SKM-1 treated with dmso at 0.1 percent for 144 hours (cell line): ENCODE results near the gene CD163.
A peak's percentile ranks its signal among the peaks of the same experiment; 100 is the strongest.
"Not testable (repeated sequence)": the region's sequence is repeated elsewhere in the genome, so short reads cannot be mapped to it uniquely, and the experiment has no call there.

Experiments used
- DNase-seq: peaks from one replicate; lab custom pipeline; 2025; ENCODE audit not compliant: unreplicated experiment; lab: John Stamatoyannopoulos, UW

CD163 gene

DNA sequence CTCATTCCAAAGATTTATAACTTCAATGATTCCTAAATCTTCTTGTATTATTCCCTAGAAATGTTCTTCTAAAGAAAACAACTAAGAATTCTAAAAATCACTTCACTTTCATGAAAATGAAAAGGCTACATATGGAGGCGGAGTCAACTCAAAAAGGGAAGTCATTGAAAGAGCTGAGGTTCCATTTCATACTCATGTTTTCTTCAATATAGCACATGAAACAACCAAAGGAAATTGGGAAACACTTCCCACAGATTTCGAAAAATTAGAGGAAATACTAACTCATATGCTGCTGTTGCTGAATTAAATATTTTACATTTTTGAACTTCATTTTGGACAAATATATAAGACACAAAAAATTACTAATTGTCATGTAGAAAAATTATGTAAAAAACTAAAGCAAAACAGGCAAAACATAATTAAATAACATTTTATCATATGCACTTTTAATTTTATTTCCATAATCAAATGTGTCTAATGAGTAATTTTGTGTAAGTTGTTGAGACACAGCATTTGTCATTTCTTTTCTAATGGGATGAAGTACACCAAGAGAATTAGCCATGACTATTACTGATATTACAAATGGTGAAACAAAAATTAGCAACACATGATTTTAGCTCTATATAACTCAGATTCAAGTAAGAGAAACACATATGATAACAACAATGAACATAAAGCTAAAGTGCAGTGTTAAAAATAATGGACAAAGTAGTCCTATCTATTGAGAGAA lies at the start of gene CD163:
Gene CD163, minus strand, starts transcription at position 92 of the 730 bp plus-strand sequence. Its CDS starts 87 bp downstream, at position 5.
- DNase-seq: peak; percentile 65

DNA sequence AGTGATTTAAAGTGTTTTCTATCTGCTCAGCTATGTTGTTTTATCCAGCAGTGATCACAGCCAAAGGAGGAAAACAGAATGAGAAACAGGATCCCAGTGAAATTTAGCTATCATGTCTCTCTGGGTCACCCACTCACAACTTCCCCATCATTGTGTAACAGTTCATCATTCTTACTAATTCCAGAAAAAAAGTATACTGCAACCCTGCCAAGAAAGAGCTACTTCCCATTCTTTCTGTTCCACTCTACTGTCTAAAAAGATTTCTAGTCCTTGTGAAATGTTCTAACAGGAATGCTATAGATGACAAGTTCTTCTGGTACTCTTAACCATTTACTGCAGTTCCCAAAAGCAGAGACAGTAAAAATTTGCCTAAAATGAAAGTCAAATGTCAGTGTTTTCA lies 39.2 kb upstream of the CD163 start:
- peak; percentile 76 for DNase-seq

DNA sequence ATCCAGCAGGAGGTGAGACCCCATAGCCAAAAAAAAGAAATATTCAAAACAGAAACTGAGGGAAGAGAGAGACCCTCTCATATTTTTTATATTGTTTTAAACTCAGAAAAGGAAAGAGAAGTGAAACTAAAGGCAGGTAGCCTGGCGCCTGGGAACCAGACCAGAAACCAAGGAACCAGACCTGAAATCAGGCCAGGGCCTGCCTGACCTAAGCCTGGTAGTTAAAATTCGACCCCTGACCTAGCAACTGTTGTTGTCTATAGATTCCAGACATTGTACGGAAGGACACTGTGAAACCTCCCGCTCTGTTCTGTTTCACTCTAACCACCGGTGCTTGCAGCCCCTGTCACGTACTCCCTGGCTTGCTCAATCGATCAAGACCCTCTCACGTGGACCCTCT lies 38.5 kb upstream of the CD163 start:
- no peak for DNase-seq

DNA sequence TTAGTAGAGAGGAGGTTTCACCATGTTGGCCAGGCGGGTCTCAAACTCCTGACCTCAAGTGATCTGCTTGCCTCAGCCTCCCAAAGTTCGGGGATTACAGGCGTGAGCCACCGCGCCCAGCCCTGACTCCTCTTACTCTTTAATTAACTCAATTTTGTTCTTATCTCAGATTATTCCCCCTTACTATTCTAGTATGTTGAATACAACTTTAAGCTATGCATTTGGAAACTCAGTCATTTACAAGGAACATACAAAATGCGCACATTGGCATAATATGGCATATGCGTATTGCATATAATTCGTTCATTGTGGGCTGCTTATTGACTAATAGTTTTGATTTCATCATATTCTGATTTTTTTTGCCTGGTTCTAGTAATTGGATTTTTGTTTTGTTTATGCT lies 10.8 kb upstream of the CD163 start:
- DNase-seq: no peak

DNA sequence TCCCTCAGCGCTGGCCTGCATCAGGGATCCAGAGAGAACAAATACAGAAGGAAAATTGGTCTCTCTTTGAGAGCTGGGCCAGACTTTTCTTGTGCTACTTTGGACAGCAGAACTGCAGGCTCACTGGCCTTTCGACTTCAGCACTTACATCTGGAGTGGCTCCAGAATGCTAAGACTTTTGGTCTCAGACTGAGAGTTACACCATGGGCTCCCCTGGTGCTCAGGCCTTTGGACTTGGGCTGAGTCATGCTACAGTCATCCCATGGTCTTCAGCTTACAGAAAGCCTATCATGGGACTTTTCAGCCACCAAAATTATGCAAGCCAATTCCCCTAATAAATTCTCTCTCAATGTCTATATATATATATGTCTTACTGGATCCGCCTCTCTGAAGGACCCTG lies 9.0 kb upstream of the CD163 start:
- DNase-seq: no peak

DNA sequence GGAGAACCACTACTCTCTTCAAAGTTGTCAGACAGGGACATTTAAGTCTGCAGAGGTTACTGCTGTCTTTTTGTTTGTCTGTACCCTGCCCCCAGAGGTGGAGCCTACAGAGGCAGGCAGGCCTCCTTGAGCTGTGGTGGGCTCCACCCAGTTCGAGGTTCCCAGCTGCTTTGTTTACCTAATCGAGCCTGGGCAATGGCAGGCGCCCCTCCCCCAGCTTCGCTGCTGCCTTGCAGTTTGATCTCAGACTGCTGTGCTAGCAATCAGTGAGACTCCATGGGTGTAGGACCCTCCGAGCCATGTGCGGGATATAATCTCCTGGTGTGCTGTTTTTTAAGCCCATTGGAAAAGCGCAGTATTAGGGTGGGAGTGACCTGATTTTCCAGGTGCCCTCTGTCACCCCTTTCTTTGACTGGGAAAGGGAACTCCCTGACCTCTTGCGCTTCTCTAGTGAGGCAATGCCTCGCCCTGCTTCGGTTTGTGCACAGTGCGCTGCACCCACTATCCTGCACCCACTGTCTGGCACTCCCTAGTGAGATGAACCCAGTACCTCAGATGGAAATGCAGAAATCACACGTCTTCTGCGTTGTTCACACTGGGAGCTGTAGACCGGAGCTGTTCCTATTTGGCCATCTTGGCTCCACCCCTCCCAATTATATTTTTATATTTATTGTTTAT lies 6.4 kb upstream of the CD163 start:
- not testable (repeated sequence) for DNase-seq

DNA sequence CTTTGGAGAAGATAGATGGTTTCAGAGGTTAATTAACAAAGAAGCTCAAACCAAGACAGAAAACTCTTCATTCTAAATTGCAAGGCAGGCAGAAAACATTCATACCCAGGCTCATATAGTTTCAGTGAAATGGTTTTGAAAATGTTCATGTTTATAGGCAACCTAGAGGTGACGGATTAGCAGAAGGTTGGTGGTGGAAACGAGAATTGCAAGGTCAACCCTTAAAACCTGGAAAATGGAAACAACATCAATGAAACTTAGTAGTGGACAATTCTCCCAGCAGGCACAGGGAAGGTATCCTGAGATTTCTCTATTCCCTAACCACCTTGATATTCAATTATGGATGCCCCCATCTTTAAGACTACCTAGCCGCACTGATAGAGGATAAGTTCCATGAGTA lies 965 bp downstream of the CD163 start:
- DNase-seq: no peak

DNA sequence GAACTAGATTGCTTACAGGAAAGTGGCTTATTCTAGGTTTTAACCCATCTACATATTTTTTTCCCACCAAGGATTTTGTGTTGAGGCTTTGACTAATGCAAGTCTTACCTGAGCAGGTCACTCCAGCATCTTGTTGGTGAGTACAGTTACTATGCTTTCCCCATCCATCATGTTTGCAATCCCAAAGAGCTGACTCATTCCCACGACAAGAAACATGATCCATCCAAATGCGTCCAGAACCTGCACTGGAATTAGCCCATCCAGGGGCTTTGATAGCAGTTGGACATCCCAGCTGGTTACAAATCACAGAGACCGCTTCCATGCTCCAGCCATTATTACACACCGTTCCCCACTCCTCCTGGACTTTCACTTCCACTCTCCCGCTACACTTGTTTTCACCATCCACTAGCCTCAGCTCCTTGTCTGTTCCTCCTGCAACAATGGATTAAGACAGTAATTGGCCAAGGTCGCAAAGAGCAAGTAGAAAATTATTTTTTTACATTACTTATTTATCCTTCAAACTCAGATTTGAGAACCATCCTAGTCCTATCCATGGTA lies 2.5 kb downstream of the CD163 start:
- no peak for DNase-seq

DNA sequence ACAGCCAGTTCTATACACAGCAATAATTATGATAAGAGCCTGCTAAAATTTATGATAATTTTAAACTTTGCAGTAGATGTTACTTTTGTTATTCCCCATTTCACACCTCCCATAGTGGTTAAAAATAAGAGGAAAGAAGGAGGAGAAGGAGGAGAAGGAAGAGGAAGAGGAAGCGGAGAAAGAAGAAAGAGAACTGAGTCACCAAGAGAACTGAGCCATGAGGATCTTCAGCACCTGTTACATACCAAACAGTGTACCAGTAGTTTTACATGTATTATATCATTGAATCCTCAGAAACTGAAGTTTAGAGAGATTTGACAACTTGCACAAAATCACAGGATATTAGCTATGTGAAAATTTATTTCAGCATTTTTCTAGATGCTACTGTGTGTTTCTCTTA lies 3.9 kb downstream of the CD163 start:
- DNase-seq: no peak

DNA sequence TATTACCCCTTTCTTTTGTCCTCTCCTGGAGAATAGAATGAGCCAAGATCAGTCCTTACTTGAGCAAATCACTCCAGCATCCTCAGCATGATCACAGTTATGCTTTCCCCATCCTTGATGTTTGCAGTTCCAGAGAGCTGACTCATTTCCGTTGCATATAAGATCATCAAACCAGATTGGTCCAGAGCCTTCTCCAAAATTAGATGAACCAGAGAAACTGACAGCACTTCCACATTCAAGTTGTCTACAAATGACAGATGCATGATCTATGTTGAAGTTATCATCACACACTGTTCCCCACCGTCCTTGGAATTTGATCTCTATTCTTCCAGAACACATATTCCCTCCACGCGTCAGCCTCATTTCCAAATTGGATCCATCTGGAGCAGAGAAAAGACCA lies 4.8 kb downstream of the CD163 start:
- no peak for DNase-seq

DNA sequence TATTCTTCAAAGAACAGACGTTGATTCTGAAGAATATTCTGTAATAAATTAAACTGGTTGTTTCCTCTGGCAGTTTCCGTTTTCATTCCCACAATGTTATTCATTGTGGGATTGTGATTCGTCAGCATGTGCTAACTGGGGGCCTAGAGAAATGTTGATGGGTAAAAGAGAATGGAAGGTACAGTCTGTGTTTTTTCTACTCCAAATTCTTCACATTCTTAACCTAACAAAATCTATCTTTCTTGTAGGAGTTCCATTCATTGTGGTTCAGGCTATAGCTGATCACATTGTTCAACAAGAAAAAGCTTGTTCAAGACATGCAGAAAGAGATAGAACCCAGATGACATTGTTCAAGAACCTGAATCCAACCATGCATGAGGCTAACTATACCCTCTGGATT lies 5.9 kb downstream of the CD163 start:
- no peak for DNase-seq

DNA sequence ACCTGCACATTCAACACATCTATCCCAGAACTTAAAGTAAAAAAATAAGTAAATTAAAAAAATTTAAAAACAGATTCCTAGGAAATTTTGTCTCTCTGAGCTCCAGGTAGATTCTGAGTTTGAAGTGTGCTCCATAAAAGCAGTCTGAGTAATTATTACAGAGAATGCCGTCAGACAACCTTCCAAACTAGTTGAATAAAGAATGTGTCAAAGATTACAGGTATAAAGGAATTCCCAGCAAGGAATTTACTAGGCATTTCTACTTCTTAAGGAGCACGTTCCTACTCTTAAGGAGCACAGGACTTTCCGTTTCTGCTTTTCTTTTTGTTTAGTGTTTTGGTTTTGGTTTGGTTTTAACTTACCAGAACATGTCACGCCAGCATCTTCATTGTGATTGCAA lies 7.1 kb downstream of the CD163 start:
- DNase-seq: no peak

DNA sequence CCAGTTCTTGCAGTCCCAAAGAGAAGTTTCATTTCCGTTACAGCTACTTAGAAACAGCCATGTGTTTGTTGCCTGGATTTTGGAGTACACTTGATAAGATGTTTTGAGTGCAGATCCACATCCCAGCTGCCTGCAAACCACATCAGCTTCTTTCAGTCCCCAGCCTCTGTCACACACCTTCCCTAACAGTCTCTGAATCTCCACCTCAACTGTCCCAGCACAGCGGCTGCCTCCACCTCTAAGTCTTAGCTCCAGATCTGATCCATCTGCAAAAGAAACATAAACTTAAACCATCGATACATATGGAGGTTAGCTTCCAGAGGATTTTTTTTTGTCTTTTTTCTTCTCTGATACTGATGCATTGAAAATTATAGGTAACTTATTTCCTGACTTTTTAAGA lies 8.4 kb downstream of the CD163 start:
- no peak for DNase-seq

DNA sequence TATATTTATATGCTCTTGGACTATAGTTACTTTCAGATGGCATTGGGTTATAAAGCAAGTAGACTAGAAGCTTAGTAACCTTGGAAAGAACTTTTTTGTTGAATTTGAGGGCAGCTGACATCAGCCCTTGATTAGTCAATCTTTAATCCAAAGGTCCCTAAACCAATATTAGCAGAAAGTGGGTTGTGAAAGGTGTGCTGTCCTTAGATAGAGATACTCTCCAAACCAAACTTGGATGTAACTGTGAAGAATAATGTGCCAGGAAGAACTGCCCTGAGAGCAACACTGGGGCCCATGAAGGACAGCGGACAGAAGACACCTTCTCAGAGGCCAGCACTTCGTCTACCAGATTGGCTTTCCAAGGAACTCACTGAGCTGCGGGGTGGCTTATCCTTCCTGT lies 10.6 kb downstream of the CD163 start:
- no peak for DNase-seq

DNA sequence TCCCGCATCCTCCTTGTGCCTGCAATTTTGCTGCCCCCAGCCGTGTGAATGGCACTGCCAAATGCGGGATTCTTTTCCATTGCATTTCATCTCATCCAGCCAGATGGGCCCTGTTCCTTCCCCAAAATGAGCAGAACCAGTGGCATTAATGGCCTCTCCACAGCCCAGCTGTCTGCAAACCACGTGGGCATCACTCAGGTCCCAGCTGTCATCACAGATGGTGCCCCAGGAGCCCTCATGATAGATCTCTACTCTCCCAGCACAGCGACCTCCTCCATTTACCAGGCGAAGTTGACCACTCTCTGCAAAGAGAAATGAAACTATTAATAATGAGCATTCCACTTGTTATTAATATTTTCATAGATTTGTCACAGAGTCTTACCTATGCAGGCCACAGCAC lies 17.1 kb downstream of the CD163 start:
- DNase-seq: no peak

DNA sequence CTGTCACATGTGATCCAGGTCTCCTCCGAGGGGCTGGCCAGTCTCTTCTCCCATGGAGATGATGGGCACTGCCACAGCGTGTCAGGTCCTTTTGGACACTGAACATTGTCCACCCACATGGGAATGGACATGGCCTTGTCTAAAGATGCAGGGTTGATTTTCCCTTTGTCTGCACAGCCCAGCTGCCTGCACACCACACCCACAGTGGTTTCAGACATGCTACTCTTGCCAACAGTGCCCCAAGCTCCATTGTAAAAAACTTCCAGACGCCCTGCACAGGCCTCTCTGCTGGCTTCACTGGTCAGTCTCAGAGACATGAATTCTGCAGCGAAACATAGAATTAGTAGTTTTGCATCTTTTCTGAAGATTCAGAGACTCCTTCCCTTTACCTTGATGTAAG lies 18.5 kb downstream of the CD163 start:
- DNase-seq: no peak

DNA sequence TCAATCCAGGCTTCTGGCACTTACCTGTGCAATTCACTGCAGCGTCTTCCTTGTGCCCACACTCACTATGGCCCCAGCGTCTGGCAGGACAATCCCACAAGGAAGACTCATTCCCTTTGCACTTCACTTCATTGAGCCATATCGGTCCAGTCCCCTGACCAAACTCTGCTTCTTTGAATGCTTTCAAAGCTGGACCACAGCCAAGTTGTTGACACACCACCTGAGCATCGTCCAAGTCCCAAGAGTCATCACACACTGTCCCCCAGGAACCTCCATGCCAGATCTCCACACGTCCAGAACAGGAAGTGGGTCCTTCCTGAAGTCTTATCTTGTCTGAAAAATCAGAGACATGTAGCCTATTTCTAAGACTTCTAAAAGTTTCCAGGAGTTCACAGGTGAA lies 20.2 kb downstream of the CD163 start:
- no peak for DNase-seq

DNA sequence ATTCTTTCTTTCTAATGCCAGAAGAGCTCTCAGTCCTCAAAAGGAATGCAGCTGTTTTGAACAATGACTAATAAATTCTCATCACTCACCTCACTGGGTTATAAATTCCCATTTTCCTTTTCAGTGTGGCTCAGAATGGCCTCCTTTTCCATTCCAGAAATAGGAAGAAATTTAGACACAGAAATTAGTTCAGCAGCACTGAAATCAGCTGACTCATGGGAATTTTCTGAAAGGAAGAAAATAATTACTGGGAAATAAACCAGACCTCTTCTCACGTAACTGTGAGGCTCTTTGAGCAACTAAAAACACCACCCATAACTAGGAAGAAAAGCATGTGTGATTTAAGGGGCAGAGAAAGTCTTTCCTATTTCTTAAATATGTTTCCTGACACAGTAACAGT lies 23.8 kb downstream of the CD163 start:
- DNase-seq: no peak

DNA sequence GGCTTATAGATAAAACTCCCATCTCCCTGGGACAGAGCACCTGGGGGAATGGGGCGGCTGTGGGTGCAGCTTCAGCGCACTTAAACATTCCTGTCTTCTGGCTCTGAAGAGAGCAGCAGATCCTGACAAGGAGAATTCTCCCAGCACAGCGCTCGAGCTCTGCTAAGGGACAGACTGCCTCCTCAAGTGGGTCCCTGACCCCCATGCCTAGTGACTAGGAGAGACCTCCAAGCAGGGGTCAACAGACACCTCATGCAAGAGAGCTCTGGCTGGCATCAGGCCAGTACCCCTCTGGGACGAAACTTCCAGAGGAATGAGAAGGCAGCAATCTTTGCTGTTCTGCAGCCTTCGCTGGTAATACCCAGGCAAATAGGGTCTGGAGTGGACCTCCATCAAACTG lies 31.5 kb downstream of the CD163 start:
- DNase-seq: no peak

DNA sequence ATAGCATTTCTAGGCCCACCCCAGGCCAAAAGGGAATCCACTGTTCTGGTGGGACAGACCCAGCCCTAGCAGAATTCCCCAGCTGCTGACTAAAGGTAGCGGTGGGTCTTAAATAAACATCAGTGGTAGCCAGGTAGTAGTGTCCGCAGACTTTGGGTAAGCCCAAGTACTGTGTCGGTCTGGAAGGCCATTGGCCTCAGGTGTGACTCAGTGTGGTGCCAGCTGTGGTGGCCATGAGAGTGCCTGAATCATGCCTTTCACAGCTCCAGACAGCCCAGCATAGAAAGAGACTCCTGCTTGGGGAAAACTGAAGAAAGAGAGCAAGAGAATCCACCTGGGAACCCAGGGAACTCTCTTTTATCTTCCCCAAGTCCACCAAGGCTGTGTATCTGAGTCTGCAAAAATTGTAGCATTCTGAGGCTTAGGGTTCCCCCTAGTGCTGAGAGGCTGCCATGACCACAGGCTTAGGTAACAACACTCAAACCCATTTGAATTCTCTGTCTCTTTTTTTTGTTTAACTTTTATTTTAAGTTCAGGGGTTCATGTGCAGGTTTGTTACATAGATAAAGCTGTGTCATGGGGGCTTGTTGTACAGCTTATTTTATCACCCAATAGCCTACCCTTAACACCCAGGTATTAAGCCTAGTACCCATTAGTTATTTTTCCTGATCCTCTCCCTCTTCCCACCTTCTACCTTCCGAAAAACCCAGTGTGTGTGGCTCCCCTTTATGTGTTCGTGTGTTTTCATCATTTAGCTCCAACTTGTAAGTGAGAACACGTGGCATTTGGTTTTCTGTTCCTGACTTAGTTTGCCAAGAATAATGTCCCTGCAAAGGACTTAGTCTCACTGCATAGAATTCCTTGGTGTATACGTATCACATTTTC lies 43.0 kb downstream of the CD163 start:
- peak; percentile 41 for DNase-seq

DNA sequence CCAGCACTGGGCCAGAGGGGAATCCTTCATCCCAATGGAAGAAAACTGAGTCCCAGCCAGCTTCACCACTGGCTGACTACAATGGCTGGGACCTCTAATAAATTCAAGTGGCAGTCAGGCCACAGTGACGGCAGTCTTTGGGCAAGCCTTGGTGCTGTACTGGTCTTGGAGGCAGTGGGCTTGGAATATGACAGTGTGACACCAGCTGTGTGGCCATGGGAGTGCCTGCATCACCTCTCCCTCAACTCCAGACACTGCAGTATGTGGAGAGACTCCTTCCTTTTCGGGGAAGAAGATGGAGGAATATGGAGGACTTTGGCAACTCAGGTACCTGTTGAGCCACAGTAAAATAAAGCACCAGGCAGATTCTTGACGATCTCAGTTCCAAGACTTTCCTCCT lies 43.6 kb downstream of the CD163 start:
- DNase-seq: no peak

DNA sequence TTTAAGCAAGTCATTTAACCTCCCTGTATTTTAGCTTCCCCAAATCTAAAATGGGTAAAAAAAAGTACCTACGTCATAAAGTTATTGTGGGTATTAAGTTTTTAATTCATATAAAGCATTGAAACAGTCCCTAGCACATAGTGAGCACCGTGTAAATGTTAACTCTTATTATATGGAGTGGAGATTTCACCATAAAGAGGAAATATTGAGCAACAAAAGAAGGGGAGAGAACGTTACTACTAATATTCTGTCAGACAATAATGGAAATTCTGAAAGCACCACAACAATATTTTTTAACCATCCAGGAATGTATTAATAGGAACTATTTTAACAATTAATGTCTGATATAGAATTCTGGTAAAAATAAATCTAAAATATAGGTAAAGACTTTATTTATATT lies 51.8 kb downstream of the CD163 start:
- DNase-seq: no peak
